Measurements from ENCODE around the gene USP24. TPM values are rescaled to one million over a fixed set of nuclear protein-coding genes. Genes with fewer than 3 reads are reported as not detected.

The USP24 gene
- polyA plus RNA-seq, 3 donors: 37.6 to 56.8 (median 55.7) TPM

GRCh38 chr1:55053265-55053954 lies 161.8 kb downstream of the USP24 start:
- no peak for DNase-seq

GRCh38 chr1:55052221-55053142 lies 162.7 kb downstream of the USP24 start:
- DNase-seq: no peak

- no peak for DNase-seq
Measured at GRCh38 chr1:55051621-55052020, 163.5 kb downstream of the USP24 start.

- no peak for DNase-seq
Measured at GRCh38 chr1:55051169-55051568, 164.0 kb downstream of the USP24 start.

- no peak for DNase-seq
Measured at GRCh38 chr1:55050283-55050682, 164.9 kb downstream of the USP24 start.

GRCh38 chr1:55049914-55050278 lies 165.3 kb downstream of the USP24 start:
- no peak for DNase-seq

- no peak for DNase-seq
Measured at GRCh38 chr1:55049271-55049913, 165.8 kb downstream of the USP24 start.

- DNase-seq: no peak
Measured at GRCh38 chr1:55048453-55049270, 166.5 kb downstream of the USP24 start.

GRCh38 chr1:55047611-55048010 lies 167.6 kb downstream of the USP24 start:
- DNase-seq: no peak

- DNase-seq: no peak
Measured at GRCh38 chr1:55046871-55047270, 168.3 kb downstream of the USP24 start.

GRCh38 chr1:55045430-55045829 lies 169.7 kb downstream of the USP24 start:
- no peak for DNase-seq

GRCh38 chr1:55044617-55045397 lies 170.4 kb downstream of the USP24 start:
- DNase-seq: no peak

- DNase-seq: no peak
Measured at GRCh38 chr1:55043726-55044125, 171.4 kb downstream of the USP24 start.

- no peak for DNase-seq
Measured at GRCh38 chr1:55043011-55043410, 172.2 kb downstream of the USP24 start.

- DNase-seq: no peak
Measured at GRCh38 chr1:55041613-55042012, 173.6 kb downstream of the USP24 start.

- no peak for DNase-seq
Measured at GRCh38 chr1:55040933-55041494, 174.2 kb downstream of the USP24 start.

GRCh38 chr1:55040083-55040932 lies 174.9 kb downstream of the USP24 start:
- DNase-seq: no peak

GRCh38 chr1:55039342-55040082 lies 175.7 kb downstream of the USP24 start, which contains the start of gene PCSK9:
PCSK9 (plus strand) TSS chr1:55039548; CDS start chr1:55039838, 290 bp downstream.
- DNase-seq: peak; percentile 59

- no peak for DNase-seq
Measured at GRCh38 chr1:55038974-55039341, 176.2 kb downstream of the USP24 start.

Data from renal pelvis (tissue), 4 donors.